Effector memory CD8-positive, alpha-beta T cell (primary cell): ENCODE data around the gene FCRLB.

Experiments used
- ATAC-seq: fragments of 150-1000 bp; cut with Tn5 transposase; replicated peaks from 2 replicates; pipeline ENCODE4 v1.10.0; 2021; ENCODE audit warnings: mild to moderate bottlenecking, moderate library complexity
- DNase-seq, 3 experiments: peaks; one replicate each; pipeline ENCODE4 v3.0.0; 2021
- H3K27ac Mint-ChIP-seq, 2 donors: one replicate each; pipeline ENCODE4 v1.8.0; 2022; ENCODE audit warnings: mild to moderate bottlenecking in 2 of 2, mixed read lengths in 2 of 2, moderate library complexity in 2 of 2
- H3K27me3 Mint-ChIP-seq, 2 donors: one replicate each; pipeline ENCODE4 v1.8.0; 2022; ENCODE audit warnings: mixed read lengths in 2 of 2
- H3K36me3 Mint-ChIP-seq: one replicate; pipeline ENCODE4 v1.8.0; 2022; ENCODE audit warnings: mild to moderate bottlenecking, moderate library complexity, mixed read lengths; ENCODE audit not compliant: insufficient read depth
- H3K4me1 Mint-ChIP-seq, 2 donors: one replicate each; pipeline ENCODE4 v1.8.0; 2022; ENCODE audit warnings: low read depth in 2 of 2, mixed read lengths in 2 of 2
- H3K4me3 Mint-ChIP-seq, 2 donors: one replicate each; pipeline ENCODE4 v1.8.0; 2022; ENCODE audit warnings: mild to moderate bottlenecking in 2 of 2, mixed read lengths in 2 of 2, moderate library complexity in 2 of 2
- H3K9me3 Mint-ChIP-seq, 2 donors: one replicate each; pipeline ENCODE4 v1.8.0; 2022; ENCODE audit warnings: mixed read lengths in 2 of 2

The FCRLB gene

DNA sequence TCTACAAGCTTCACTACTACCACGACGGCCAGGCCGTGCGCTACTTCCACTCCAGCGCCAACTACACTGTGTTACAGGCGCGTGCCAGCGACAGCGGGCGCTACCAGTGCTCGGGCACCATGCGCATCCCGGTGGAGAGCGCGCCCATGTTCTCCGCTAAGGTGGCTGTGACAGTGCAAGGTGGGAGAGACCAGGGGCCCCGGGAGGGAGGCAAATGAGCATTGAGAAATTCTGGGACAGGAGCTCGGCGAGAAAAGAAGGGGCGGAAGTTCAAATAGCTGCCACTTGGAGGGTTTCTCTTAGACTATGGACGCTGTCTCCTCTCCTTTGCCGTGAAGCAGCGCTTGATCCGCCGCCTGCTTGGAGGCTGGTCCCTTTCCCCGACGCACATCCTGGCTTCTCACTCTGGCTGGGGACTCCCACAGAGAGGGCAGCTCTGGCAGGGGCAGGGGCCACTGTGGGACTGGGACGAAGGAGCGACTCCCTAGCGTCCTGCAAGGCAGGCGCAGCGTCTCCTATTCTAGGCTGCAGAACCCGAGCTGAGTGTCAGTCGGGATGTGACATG lies 4.6 kb downstream of the FCRLB start:
- no peaks in the 10 kb centered on the region for H3K27me3 Mint-ChIP-seq
- peaks cover 36 to 46% of the 10 kb centered on the region in 2 donors for H3K4me1 Mint-ChIP-seq
- DNase-seq (peak; percentile 19 to 52 (median 22)), ATAC-seq (peak; percentile 23)
- peaks cover 10% of the 10 kb centered on the region for H3K36me3 Mint-ChIP-seq
- peak overlapping the region; percentile 98 to 99 for H3K4me3 Mint-ChIP-seq
- peak overlapping the region; percentile 90 for H3K27ac Mint-ChIP-seq
- no peaks in the 10 kb centered on the region for H3K9me3 Mint-ChIP-seq

DNA sequence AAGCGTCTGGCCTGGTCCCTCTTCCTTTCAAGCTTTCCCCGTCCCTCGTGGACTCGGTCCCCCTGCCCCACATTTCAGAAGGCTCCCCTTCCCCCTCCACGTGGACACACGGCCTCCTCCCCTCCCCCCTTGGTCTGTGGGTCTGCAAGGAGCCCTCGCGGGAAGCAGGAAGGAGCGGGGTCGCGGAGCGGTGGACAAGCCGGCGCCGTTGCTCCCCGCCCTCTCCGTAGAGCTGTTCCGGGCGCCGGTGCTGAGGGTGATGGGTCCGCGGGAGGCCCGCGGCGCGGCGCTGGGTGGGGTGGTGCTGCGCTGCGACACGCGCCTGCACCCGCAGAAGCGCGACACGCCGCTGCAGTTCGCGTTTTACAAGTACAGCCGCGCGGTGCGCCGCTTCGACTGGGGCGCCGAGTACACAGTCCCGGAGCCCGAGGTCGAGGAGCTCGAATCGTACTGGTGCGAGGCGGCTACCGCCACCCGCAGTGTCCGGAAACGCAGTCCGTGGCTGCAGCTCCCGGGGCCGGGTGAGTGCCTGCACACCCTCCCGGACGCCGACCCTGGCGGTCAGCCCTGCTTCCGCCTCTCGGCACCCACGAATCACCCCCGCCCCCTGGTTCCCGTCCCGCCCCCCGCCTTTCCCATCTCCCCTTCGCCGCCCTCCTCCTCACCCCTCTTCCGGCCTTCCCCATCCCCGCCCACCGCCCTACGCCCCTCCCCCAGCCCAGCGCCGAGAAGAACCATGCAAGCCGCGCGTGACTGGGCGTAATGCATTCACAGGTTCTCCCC lies 5.3 kb downstream of the FCRLB start:
- ATAC-seq (peak; percentile 74), DNase-seq (peak; percentile 65 to 71 (median 67))
- Mint-ChIP-seq H3K27me3 (no peaks in the 10 kb centered on the region), H3K36me3 (peaks cover 10% of the 10 kb centered on the region), H3K27ac (peak overlapping the region; percentile 90 to 96), H3K9me3 (no peaks in the 10 kb centered on the region), H3K4me1 (peaks cover 36 to 51% of the 10 kb centered on the region in 2 donors), H3K4me3 (peak overlapping the region; percentile 98 to 99)

DNA sequence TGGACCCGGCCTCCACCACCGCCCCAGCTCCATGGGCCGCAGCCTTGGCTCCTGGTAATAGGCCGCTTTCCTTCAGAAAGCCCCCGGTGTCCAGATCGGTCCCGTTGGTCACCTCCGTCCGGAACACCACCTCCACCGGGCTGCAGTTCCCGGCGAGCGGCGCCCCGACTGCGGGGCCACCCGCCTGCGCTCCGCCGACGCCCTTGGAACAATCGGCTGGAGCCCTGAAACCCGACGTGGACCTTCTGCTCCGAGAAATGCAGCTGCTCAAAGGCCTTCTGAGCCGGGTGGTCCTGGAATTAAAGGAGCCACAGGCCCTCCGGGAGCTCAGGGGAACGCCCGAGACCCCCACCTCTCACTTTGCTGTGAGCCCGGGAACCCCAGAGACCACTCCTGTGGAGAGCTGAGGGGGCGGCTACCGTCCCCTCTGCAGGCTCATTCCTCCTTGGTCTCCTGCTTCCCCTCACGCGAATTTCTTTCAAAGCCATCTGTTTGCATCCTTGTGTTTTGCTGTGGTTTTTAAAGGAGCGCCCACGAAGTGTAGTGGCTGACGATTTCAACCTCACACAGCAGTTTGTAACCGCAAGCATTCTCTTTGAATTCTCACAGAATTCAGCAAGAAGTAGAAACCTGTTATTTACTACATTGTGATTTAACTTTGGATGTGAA lies 6.0 kb downstream of the FCRLB start:
- ATAC-seq (peak; percentile 29), DNase-seq (peak; percentile 27 to 42 (median 30))
- H3K27me3 Mint-ChIP-seq, result no peaks in the 10 kb centered on the region
- peaks cover 32 to 51% of the 10 kb centered on the region in 2 donors for H3K4me1 Mint-ChIP-seq
- H3K4me3 Mint-ChIP-seq, result peak overlapping the region; percentile 98 to 99
- peak overlapping the region; percentile 90 to 96 for H3K27ac Mint-ChIP-seq
- H3K36me3 Mint-ChIP-seq, result peaks cover 10% of the 10 kb centered on the region
- no peaks in the 10 kb centered on the region for H3K9me3 Mint-ChIP-seq

DNA sequence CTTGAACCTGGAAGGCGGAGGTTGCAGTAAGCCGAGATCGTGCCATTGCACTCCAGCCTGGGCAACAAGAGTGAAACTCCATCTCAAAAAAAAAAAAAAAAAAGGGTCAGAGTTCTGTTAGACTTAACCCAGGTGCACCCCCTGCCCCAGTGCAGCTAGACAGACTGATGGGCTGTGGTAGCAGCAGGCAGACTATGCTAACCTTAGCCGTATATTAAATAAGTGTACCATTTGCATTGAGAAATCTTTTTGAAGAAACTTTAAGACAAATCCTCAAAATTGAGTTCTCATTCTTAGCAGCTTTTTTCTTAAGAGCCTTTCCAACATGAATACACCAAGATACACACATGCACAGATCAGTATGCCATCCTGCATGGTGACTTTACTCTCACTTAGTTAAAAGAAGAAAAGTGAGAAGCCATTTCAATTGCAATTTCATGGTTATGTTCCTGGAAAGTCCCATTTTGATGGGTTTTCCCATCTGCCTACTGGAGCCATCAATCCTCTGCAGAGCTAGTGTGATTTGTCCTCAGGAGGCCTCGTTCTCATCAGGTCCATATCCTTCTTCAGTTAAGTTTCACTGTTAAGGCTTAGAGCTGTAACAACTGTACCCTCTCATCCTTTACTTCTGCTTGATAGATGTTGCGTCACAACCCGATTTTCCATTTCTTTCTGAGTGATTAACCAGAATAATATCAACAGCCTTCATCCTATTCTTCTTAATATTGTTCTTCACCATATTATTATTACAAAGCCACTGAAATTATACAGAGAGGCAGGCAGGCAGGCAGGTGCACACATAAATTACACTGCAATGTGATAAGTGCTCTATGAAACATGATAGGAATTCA lies 7.3 kb downstream of the FCRLB start:
- peaks cover 10% of the 10 kb centered on the region for H3K36me3 Mint-ChIP-seq
- H3K27ac Mint-ChIP-seq, result peak overlapping the region in 1 of 2 donors; percentile 90
- DNase-seq, result no peak
- no peak for ATAC-seq
- peak overlapping the region; percentile 98 to 99 for H3K4me3 Mint-ChIP-seq
- peaks cover 32 to 51% of the 10 kb centered on the region in 2 donors for H3K4me1 Mint-ChIP-seq
- H3K27me3 Mint-ChIP-seq, result no peaks in the 10 kb centered on the region
- no peaks in the 10 kb centered on the region for H3K9me3 Mint-ChIP-seq

DNA sequence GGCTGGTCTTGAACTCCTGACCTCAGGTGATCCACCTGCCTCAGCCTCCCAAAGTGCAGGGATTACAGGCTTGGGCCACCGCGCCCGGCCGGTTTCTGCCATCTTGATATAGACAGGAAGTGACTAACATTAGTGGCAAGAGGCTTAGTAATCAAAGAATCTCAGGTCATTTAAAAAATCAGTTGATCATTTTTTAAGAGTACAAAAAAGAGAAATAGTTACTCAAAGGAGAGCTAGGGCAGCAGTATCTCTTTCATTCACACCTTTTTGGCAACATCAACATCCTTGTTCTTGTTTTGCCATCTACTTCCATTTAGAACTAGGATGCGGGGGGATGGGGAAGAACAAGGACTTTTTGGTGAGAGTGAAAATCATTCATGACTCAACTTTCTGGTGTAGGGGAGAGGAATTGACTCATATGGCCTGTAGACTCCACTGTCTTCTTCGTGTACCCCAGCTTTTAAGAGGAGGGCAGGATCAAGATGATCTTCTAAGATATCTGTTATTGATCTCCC lies 8.8 kb downstream of the FCRLB start:
- no peak for DNase-seq
- peaks cover 30 to 44% of the 10 kb centered on the region in 2 donors for H3K4me1 Mint-ChIP-seq
- no peak for ATAC-seq
- no peaks in the 10 kb centered on the region for H3K27me3 Mint-ChIP-seq
- no peaks in the 10 kb centered on the region for H3K9me3 Mint-ChIP-seq
- peaks cover 10% of the 10 kb centered on the region for H3K36me3 Mint-ChIP-seq
- peak overlapping the region; percentile 13 to 60 for H3K4me3 Mint-ChIP-seq
- H3K27ac Mint-ChIP-seq, result peak overlapping the region; percentile 30 to 69

DNA sequence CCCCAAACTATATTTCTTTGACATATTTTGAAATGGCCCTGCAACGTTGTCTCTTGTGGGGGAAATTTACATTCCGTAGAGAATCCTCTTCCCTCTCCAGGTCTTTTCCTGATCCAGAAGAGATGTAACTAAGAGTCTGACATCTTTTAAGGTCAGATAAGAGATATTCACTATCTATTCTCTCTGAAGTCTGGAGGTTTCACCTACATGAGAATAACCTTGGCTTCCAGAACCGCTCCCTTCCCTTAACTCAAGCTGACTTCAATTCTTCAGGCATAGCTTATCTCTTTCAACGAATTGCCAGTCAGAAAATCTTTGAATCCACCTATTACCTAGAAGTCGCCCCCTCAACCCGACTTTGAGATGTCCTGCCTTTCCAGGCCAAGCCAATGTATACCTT lies 9.9 kb downstream of the FCRLB start:
- H3K27me3 Mint-ChIP-seq, result no peaks in the 10 kb centered on the region

DNA sequence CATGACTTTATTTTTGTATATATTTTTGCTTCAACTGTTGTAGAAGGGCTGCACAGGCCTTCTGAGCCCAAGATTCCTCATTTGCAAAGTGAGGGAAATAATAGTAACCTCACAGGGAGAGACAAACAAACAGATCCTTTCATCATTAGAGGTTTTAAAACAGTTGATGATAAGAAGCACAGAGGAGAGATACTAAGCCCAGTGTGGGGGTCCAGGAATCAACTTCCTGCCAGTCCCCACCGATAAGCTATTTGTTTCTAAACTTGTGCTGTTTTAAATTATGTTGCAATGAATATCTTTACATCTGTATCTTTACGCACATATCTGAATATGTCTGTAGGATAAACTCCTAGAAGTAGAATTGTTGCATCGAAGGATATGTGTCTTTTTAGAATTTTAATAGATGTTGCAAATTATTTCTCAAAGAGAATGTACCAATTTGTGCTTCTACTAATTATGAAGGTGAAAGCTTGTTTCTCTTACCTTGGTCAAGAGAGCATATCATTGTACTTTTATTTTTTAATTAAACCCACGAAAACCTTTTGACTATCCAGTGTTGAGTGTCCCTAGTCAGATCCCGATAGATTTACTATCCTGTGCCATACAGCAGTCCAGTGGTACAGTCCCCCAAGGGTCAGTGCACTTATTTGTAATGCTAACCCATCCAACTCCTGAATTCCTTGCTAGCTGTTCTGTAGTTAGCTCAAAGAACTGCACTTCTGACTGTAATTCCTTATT lies 10.8 kb downstream of the FCRLB start:
- H3K4me1 Mint-ChIP-seq, result peaks cover 19 to 35% of the 10 kb centered on the region in 2 donors
- H3K9me3 Mint-ChIP-seq, result no peaks in the 10 kb centered on the region
- no peak overlapping the region for H3K4me3 Mint-ChIP-seq
- no peak overlapping the region for H3K27ac Mint-ChIP-seq
- ATAC-seq (no peak), DNase-seq (no peak)
- peaks cover 6% of the 10 kb centered on the region for H3K36me3 Mint-ChIP-seq
- no peaks in the 10 kb centered on the region for H3K27me3 Mint-ChIP-seq

More for the DNA sequence above, 9.9 kb downstream of the FCRLB start:
- Mint-ChIP-seq H3K36me3 (peaks cover 7% of the 10 kb centered on the region), H3K4me3 (no peak overlapping the region), H3K27ac (no peak overlapping the region), H3K9me3 (no peaks in the 10 kb centered on the region), H3K4me1 (peaks cover 19 to 33% of the 10 kb centered on the region in 2 donors)
- DNase-seq, result no peak
- ATAC-seq, result no peak

DNA sequence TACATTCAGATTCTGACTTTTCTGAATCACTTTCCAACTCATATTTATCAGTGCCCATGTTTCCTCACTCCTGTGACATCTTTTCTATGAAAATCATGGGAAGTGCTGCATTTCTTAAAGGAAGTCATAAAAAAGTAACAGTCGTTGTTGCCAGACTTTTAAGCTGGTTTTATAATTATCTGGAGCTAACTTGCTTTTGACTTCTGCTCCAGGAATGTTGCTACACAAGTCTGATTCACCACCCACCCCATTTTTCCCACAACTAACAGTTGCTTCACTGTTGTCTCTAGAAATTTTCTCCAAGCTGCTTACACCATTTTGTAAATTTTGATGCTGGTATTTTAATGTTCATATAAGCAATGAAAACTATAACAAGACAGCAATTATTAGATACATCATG lies 12.2 kb downstream of the FCRLB start:
- H3K4me1 Mint-ChIP-seq, result peaks cover 12 to 33% of the 10 kb centered on the region in 2 donors
- no peak for ATAC-seq
- H3K9me3 Mint-ChIP-seq, result no peaks in the 10 kb centered on the region
- no peaks in the 10 kb centered on the region for H3K36me3 Mint-ChIP-seq
- no peaks in the 10 kb centered on the region for H3K27me3 Mint-ChIP-seq
- H3K27ac Mint-ChIP-seq, result no peak overlapping the region
- no peak for DNase-seq
- H3K4me3 Mint-ChIP-seq, result no peak overlapping the region

DNA sequence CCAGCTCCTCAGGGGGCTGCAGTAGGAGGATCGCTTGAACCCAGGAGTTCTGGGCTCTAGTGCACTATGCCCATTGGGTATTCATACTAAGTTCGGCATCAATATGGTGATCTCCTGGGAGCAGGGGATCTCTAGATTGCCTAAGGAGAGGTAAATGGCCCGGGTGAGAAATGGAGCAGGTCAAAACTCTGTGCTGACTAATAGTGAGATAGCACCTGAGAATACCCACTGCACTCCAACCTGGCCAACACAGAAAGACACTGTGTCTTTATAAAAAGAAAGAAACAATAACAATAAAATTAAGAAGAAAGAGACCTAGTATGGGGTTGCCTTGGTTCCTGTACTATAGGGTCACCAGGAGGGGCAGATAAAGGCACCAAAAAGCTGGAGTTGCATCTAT lies 14.5 kb downstream of the FCRLB start:
- Mint-ChIP-seq H3K36me3 (peaks cover 5% of the 10 kb centered on the region), H3K9me3 (no peaks in the 10 kb centered on the region), H3K27ac (peak overlapping the region in 1 of 2 donors; percentile 69), H3K4me3 (peak overlapping the region in 1 of 2 donors; percentile 2), H3K27me3 (no peaks in the 10 kb centered on the region), H3K4me1 (peaks cover 19 to 38% of the 10 kb centered on the region in 2 donors)
- DNase-seq (no peak), ATAC-seq (no peak)

DNA sequence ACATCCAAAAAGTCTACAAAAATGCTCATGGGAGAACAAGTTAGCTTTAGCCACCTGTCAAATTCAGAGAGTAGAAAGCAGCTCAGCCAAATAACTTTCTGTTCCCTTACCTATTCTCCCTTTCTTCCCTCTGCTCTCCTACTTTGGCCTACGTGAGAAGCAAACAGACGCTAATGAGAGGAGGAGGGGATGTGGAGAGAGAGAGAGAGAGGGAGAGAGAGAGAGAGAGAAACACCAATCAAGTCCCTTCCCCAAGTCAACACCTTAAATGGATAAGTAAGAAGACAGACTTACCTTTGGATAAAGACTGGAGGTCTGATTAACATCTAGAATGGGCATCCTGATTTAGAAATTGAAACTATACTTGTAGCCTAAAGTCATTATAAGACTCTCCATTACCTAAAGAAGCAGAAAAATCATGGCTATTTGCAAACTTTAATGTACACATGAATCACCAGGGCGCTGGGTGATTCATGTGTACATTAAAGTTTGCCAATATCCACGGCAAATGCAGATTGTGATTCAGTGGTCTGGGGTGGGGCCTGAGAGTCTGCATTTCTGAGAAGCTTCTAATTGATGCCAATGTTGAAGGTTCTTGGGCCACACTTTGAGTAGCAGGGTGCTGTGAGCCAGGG lies 15.1 kb downstream of the FCRLB start:
- no peaks in the 10 kb centered on the region for H3K9me3 Mint-ChIP-seq
- H3K27ac Mint-ChIP-seq, result peak overlapping the region in 1 of 2 donors; percentile 69
- DNase-seq, result no peak
- no peaks in the 10 kb centered on the region for H3K27me3 Mint-ChIP-seq
- H3K36me3 Mint-ChIP-seq, result peaks cover 5% of the 10 kb centered on the region
- no peak for ATAC-seq
- peak overlapping the region in 1 of 2 donors; percentile 2 for H3K4me3 Mint-ChIP-seq
- peaks cover 21 to 42% of the 10 kb centered on the region in 2 donors for H3K4me1 Mint-ChIP-seq

DNA sequence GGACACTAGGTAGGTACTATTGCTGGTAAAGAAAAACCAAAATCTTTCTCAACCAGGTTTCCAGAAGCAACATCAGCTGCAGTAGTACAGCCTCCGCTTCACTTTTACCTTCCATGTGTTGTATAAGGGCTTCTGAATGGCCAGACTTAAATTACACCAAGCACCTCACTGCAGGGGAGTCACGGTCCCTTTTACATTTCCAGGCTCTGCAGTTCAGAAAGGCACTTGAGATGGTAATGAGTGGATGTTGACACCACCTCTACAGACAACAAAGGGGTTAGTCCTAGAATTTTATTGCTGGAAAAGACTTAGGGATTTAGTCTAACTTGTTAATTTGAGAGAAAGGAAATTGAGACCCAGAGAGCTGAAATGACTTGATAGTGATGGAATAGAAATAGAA lies 16.3 kb downstream of the FCRLB start:
- H3K9me3 Mint-ChIP-seq, result no peaks in the 10 kb centered on the region
- peaks cover 5% of the 10 kb centered on the region for H3K36me3 Mint-ChIP-seq
- no peak overlapping the region for H3K4me3 Mint-ChIP-seq
- H3K27me3 Mint-ChIP-seq, result no peaks in the 10 kb centered on the region
- no peak for ATAC-seq
- no peak for DNase-seq
- no peak overlapping the region for H3K27ac Mint-ChIP-seq
- H3K4me1 Mint-ChIP-seq, result peaks cover 21 to 41% of the 10 kb centered on the region in 2 donors
